IPS-NIHi7 (cell line): ENCODE measurements around the gene RUNDC1.
"Not testable (repeated sequence)": the region's sequence is repeated elsewhere in the genome, so short reads cannot be mapped to it uniquely, and the experiment has no call there.

ENCODE experiments used
- DNase-seq: peaks from one replicate; pipeline ENCODE4 v3.0.0; 2012; ENCODE audit warnings: mixed read lengths; ENCODE audit errors: extremely low spot score

Gene RUNDC1

GRCh38 chr17:42991471-42991870, 11.1 kb downstream of the RUNDC1 start:
- DNase-seq, result no peak

- DNase-seq, result no peak
These were observed 12.5 kb downstream of the RUNDC1 start for GRCh38 chr17:42992872-42993271.

- not testable (repeated sequence) for DNase-seq
These were observed 13.5 kb downstream of the RUNDC1 start for GRCh38 chr17:42993913-42994312.

- DNase-seq, result no peak
These were observed 17.1 kb downstream of the RUNDC1 start for GRCh38 chr17:42997390-42997983.

GRCh38 chr17:42997984-42998938, 17.9 kb downstream of the RUNDC1 start, which contains the start of gene RPL27:
Gene RPL27 (plus strand): TSS chr17:42998419. CDS start chr17:42998751, 332 bp downstream.
- peak; percentile 95 for DNase-seq

GRCh38 chr17:42999003-42999525, 18.7 kb downstream of the RUNDC1 start:
- DNase-seq, result no peak

GRCh38 chr17:43000894-43001293, 20.5 kb downstream of the RUNDC1 start:
- DNase-seq, result not testable (repeated sequence)

GRCh38 chr17:43003542-43004172, 23.3 kb downstream of the RUNDC1 start:
- no peak for DNase-seq

GRCh38 chr17:43006639-43007551, 26.5 kb downstream of the RUNDC1 start, which contains the start of gene IFI35:
Gene IFI35 (plus strand): TSS chr17:43006784. CDS start chr17:43006948, 164 bp downstream.
- peak; percentile 71 for DNase-seq

- no peak for DNase-seq
These were observed 30.4 kb downstream of the RUNDC1 start for GRCh38 chr17:43010667-43011308.

GRCh38 chr17:43011728-43012472, 31.5 kb downstream of the RUNDC1 start:
- no peak for DNase-seq

GRCh38 chr17:43013296-43013695, 32.9 kb downstream of the RUNDC1 start:
- DNase-seq, result peak; percentile 3

- DNase-seq, result no peak
These were observed 33.8 kb downstream of the RUNDC1 start for GRCh38 chr17:43014020-43014648.

- peak; percentile 7 for DNase-seq
These were observed 34.5 kb downstream of the RUNDC1 start for GRCh38 chr17:43014649-43015542.

- peak; percentile 11 for DNase-seq
These were observed 35.2 kb downstream of the RUNDC1 start for GRCh38 chr17:43015579-43015978.

GRCh38 chr17:43016216-43016615, 35.9 kb downstream of the RUNDC1 start:
- no peak for DNase-seq

GRCh38 chr17:43018008-43018853, 37.9 kb downstream of the RUNDC1 start:
- peak; percentile 16 for DNase-seq
